Endothelial cell of umbilical vein (primary cell): ENCODE data around the gene SAMD4B. TPM values are rescaled to one million over a fixed set of nuclear protein-coding genes. Genes with fewer than 3 reads are reported as not detected.

Experiments used
- BruUV-seq: library from RNA; stranded (reverse); fragments of 400-500 nt; replicated peaks from 2 replicates; lab custom pipeline; 2021; lab: Mats Ljungman, UMichigan
- CTCF ChIA-PET: fragments of 300-600, 350-600 bp; sonication (Branson Sonifier 250); formaldehyde crosslinking; loops from one replicate; lab custom pipeline; 2021; ENCODE audit warnings: antibody characterized with exemption, inconsistent platforms; lab: Charles Lee
- POLR2A ChIA-PET: fragments of 300-600, 350-600 bp; sonication (Branson Sonifier 250); formaldehyde crosslinking; loops from one replicate; lab custom pipeline; 2021; ENCODE audit warnings: antibody characterized with exemption, inconsistent platforms; lab: Charles Lee
- DNase-seq: peaks from one replicate; pipeline ENCODE4 v3.0.0-alpha.2; 2011; ENCODE audit warnings: low read depth, low spot score
- FAIRE-seq: peaks from 2 replicates; lab custom pipeline; 2011; peaks lifted over from hg19 to GRCh38; lab: Jason Lieb, UNC
- H2AFZ ChIP-seq: 2 replicates; pipeline ENCODE4 v1.6.0; 2012; ENCODE audit warnings: low read depth, low read length, control low read depth, inconsistent platforms
- H3K27ac ChIP-seq: 2 replicates; pipeline ENCODE4 v1.5.1; 2011; ENCODE audit warnings: low read depth, mild to moderate bottlenecking, control low read depth, low read length, moderate library complexity; ENCODE audit not compliant: insufficient read depth
- H3K27me3 ChIP-seq, 2 experiments: 2 replicates each; pipeline versions ENCODE4 v1.6.0 to v1.6.1; 2011; ENCODE audit warnings: low read length in 2 of 2, mixed read lengths in 1 of 2; ENCODE audit not compliant: control insufficient read depth in 2 of 2, insufficient read depth in 2 of 2
- H3K36me3 ChIP-seq, 2 experiments: 2 replicates in 1 of 2; 3 replicates in 1 of 2; pipeline ENCODE4 v1.5.1; 2011; ENCODE audit warnings: low read length in 2 of 2, mild to moderate bottlenecking in 1 of 2, moderate library complexity in 1 of 2; ENCODE audit not compliant: control insufficient read depth in 2 of 2, insufficient read depth in 2 of 2; ENCODE audit errors: extremely low read depth in 1 of 2
- H3K4me1 ChIP-seq: 3 replicates; pipeline ENCODE4 v1.5.1; 2011; ENCODE audit warnings: mild to moderate bottlenecking, low read length; ENCODE audit not compliant: control insufficient read depth, insufficient read depth; ENCODE audit errors: extremely low read depth
- H3K4me2 ChIP-seq: 2 replicates; pipeline ENCODE4 v1.6.1; 2011; ENCODE audit warnings: low read length, control low read depth, mixed read lengths; ENCODE audit not compliant: insufficient read depth
- H3K4me3 ChIP-seq, 3 experiments: fragments of 200-600 bp in 1 of 3; sonication (generic), shearing (Covaris generic) in 1 of 3; replicated peaks in 1 of 3; 2 replicates each; pipeline ENCODE4 v1.5.1; 2011 to 2016; ENCODE audit warnings: control low read depth in 3 of 3, low read length in 3 of 3, mild to moderate bottlenecking in 2 of 3, inconsistent platforms in 1 of 3, low read depth in 1 of 3, moderate library complexity in 1 of 3; ENCODE audit not compliant: insufficient read depth in 1 of 3
- H3K79me2 ChIP-seq: 2 replicates; pipeline ENCODE4 v1.6.0; 2012; ENCODE audit warnings: low read length, inconsistent platforms; ENCODE audit not compliant: control insufficient read depth, insufficient read depth
- H3K9ac ChIP-seq: replicated peaks from 2 replicates; pipeline ENCODE3; 2011; ENCODE audit warnings: low read length, control low read depth; ENCODE audit not compliant: insufficient read depth; ENCODE audit errors: extremely low read depth
- H3K9me1 ChIP-seq: replicated peaks from 3 replicates; pipeline ENCODE4 v1.6.0; 2011; ENCODE audit warnings: mild to moderate bottlenecking, low read length; ENCODE audit not compliant: control insufficient read depth, insufficient read depth; ENCODE audit errors: extremely low read depth
- H3K9me3 ChIP-seq: replicated peaks from 2 replicates; pipeline ENCODE4 v1.5.1; 2012; ENCODE audit warnings: low read length, inconsistent platforms; ENCODE audit not compliant: control insufficient read depth, insufficient read depth
- H4K20me1 ChIP-seq: replicated peaks from 2 replicates; pipeline ENCODE3; 2011; ENCODE audit warnings: mild to moderate bottlenecking, low read length; ENCODE audit not compliant: control insufficient read depth, insufficient read depth; ENCODE audit errors: extremely low read depth
- CTCF ChIP-seq, 2 donors: IDR thresholded peaks; 1 replicate in 1 of 2; 2 replicates in 1 of 2; pipeline ENCODE4 v1.5.1; 2011; ENCODE audit warnings: low read length in 2 of 2, mild to moderate bottlenecking in 2 of 2, moderate library complexity in 2 of 2, control low read depth in 1 of 2, inconsistent platforms in 1 of 2, low read depth in 1 of 2; ENCODE audit not compliant: insufficient read depth in 1 of 2; ENCODE audit errors: extremely low read depth in 1 of 2
- EZH2 ChIP-seq: IDR thresholded peaks from 2 replicates; pipeline ENCODE4 v1.6.1; 2012; ENCODE audit warnings: borderline replicate concordance, low read depth, mild to moderate bottlenecking, moderate library complexity, low read length, inconsistent platforms; ENCODE audit not compliant: severe bottlenecking
- FOS ChIP-seq: IDR thresholded peaks from 2 replicates; pipeline ENCODE4 v1.6.1; 2011; ENCODE audit warnings: mild to moderate bottlenecking, low read length, moderate library complexity, borderline replicate concordance; ENCODE audit not compliant: insufficient read depth
- GATA2 ChIP-seq: IDR thresholded peaks from 2 replicates; pipeline ENCODE4 v1.7.0; 2011; ENCODE audit warnings: low read depth, mild to moderate bottlenecking, moderate library complexity, mixed read lengths, low read length; ENCODE audit not compliant: insufficient read length, insufficient read depth
- JUN ChIP-seq: IDR thresholded peaks from 2 replicates; pipeline ENCODE4 v1.6.1; 2011; ENCODE audit warnings: borderline replicate concordance, low read depth; ENCODE audit not compliant: insufficient read length, insufficient read depth
- MYC ChIP-seq: IDR thresholded peaks from one replicate; pipeline ENCODE4 v1.6.1; 2011; ENCODE audit warnings: mild to moderate bottlenecking, low read depth, low read length
- POLR2A ChIP-seq: IDR thresholded peaks from 2 replicates; pipeline ENCODE4 v1.6.1; 2012; ENCODE audit warnings: low read depth, mild to moderate bottlenecking, control low read depth, low read length
- POLR2AphosphoS5 ChIP-seq: IDR thresholded peaks from 2 replicates; pipeline ENCODE4 v1.6.1; 2012; ENCODE audit warnings: low read depth, mild to moderate bottlenecking, control low read depth, low read length, moderate library complexity; ENCODE audit not compliant: insufficient read depth
- dilution Hi-C: fragments of 300-500 bp; cut with MboI; formaldehyde crosslinking; loops from one replicate; pipeline ENCODE4 v1.15.0; 2019; ENCODE audit warnings: low sequenced_read_pairs; ENCODE audit not compliant: extremely low pct_ligation_motif_present
- intact Hi-C: fragments of 100-400 bp; cut with micrococcal nuclease; formaldehyde crosslinking; loops from one replicate; pipeline ENCODE4 v1.10.0; 2022
- polyA plus RNA-seq, 4 experiments: library from polyadenylated mRNA; depleted of rRNA in 3 of 4; stranded (reverse) in 3 of 4; unstranded in 1 of 4; fragments of >200 nt; gene quantifications; 2 replicates each; pipeline versions ENCODE4 v1.2.1 to v1.2.3, GENCODE V29; 2011 to 2012; ENCODE audit warnings: missing spikeins in 1 of 4
- total RNA-seq: library from RNA; stranded (reverse); gene quantifications from 2 replicates; pipeline ENCODE4 v1.2.3, GENCODE V29; 2021
- TF ChIP-seq, protein P1 (sequence below): IDR thresholded peaks from 2 replicates; pipeline ENCODE4 v1.6.1; 2011; ENCODE audit not compliant: insufficient read depth, insufficient read length

SAMD4B gene
- total and polyA plus RNA-seq, 2 donors (not counting 3 experiments of a cell fraction or from before 2014, with no cell fraction given) = 82.1 to 84.2 TPM

DNA sequence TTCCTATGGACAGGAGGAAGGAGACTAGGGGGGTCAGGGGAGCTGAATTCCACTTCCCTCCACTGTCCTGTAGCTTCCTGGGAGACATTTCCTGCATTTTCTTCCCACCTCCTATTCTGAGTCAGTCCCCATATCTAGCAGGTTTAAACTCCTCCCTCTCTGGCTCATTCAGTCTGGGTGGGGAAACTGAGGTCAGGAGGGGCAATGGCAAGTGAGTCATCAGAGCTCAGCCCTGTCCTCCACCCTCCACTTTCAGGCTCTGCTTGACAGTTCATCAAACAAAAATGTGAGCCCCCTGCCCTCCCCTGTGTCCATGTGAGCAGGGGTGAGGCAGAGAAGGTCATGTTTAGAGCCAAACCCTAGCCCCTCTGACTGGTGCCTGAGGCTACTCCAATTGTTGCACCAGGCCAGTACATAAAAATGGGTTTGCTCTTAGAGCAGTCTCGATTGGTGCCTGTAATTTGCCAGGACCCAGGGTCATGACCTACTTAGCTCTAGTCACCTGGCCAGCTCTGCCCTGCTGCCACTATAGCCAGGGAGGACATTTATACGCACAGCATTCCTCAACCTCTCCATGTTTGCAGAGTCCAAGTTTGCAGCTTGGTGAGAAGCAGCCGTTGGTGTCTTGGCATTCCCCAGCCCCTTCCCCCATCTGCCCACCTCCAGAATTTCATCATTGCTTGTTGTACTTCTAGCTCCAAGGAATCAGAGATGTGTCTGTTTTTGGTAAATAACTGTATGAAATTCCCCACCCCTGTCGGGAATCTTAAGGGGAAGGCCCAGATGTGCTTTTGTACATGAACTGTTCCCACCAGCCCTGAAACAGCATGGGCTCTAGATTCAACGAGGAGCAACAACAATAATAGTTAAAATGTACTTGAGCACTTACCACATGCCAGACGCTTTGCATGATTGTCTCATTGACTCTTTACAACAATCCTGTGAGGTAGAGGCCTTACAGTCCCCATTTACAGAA, 20.7 kb downstream of the SAMD4B start:
- no peak overlapping the region for H2AFZ ChIP-seq
- no peak overlapping the region for H3K4me2 ChIP-seq
- peaks cover 12% of the 10 kb centered on the region for H3K4me1 ChIP-seq
- no peak overlapping the region for H3K27ac ChIP-seq
- dilution Hi-C loops (no loop called here), intact Hi-C loops (no loop called here)
- H3K27me3 ChIP-seq = no peaks in the 10 kb centered on the region
- peaks cover 4 to 25% of the 10 kb centered on the region in 2 experiments for H3K36me3 ChIP-seq
- DNase-seq (peak; percentile 27), FAIRE-seq (peak; percentile 83)
- TF ChIP-seq JUN (peak; percentile 19), POLR2AphosphoS5 (no peak), FOS (peak; percentile 58)
- H3K79me2 ChIP-seq = no peaks in the 10 kb centered on the region
- no peaks in the 10 kb centered on the region for H3K9me3 ChIP-seq
- no peaks in the 10 kb centered on the region for H4K20me1 ChIP-seq
- no peaks in the 10 kb centered on the region for H3K9me1 ChIP-seq
- H3K4me3 ChIP-seq = no peak overlapping the region
- no TSS peak for BruUV-seq
- ChIA-PET CTCF (interaction anchor here (1.4 to 1.6 kb wide), 4 partner anchors 7 to 48 kb away, joined by 3 to 6 read pairs (median 4); partner anchors contain the start of genes MED29 and PAF1), POLR2A (interaction anchor here (0.9 kb wide), 1 partner anchor 43 kb away, joined by 5 read pairs; the partner anchor contains the start of gene ZFP36)
- no peak overlapping the region for H3K9ac ChIP-seq

- peaks cover 12% of the 10 kb centered on the region for H3K4me1 ChIP-seq
- no peaks in the 10 kb centered on the region for H4K20me1 ChIP-seq
- DNase-seq = no peak
- intact Hi-C loops (no loop called here), dilution Hi-C loops (no loop called here)
- no peaks in the 10 kb centered on the region for H3K9me1 ChIP-seq
- H3K4me3 ChIP-seq = no peak overlapping the region
- no peaks in the 10 kb centered on the region for H3K27me3 ChIP-seq
- no peak overlapping the region for H3K4me2 ChIP-seq
- no peaks in the 10 kb centered on the region for H3K9me3 ChIP-seq
- H3K9ac ChIP-seq = no peak overlapping the region
- no peaks in the 10 kb centered on the region for H3K79me2 ChIP-seq
- BruUV-seq = no TSS peak
- H2AFZ ChIP-seq = no peak overlapping the region
- CTCF ChIA-PET = no interaction called here
- TF ChIP-seq EZH2 (no peak), JUN (no peak), POLR2AphosphoS5 (no peak), MYC (no peak), POLR2A (no peak), GATA2 (no peak), CTCF (IDR thresholded peaks at IDR 0.05; ENCODE audit: extremely low read depth in 1 of 2, insufficient read depth in 1 of 2, low read depth in 1 of 2, low read length in 2 of 2) (no peak), FOS (no peak)
- TF ChIP-seq, protein P1, sequence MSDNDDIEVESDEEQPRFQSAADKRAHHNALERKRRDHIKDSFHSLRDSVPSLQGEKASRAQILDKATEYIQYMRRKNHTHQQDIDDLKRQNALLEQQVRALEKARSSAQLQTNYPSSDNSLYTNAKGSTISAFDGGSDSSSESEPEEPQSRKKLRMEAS = no peak
- H3K27ac ChIP-seq = no peak overlapping the region
- FAIRE-seq = no peak
- H3K36me3 ChIP-seq = peaks cover under 1 to 20% of the 10 kb centered on the region in 2 experiments
- POLR2A ChIA-PET = no interaction called here
These were observed 21.8 kb downstream of the SAMD4B start for GRCh38 chr19:39363901-39364457.
